GM06990 (cell line): Measurements from ENCODE around the gene ARID4B.

Source experiments
- DNase-seq: peaks from one replicate; pipeline ENCODE4 v3.0.0-alpha.2; 2011; ENCODE audit not compliant: insufficient read length; ENCODE audit errors: extremely low read depth
- H3K27me3 ChIP-seq: replicated peaks from 2 replicates; pipeline ENCODE4 v1.6.0; 2011; ENCODE audit warnings: low read length; ENCODE audit not compliant: control insufficient read depth, insufficient read depth
- H3K36me3 ChIP-seq: 2 replicates; pipeline ENCODE4 v1.5.1; 2011; ENCODE audit warnings: low read length; ENCODE audit not compliant: control insufficient read depth, insufficient read depth
- H3K4me3 ChIP-seq: replicated peaks from 2 replicates; pipeline ENCODE4 v1.5.1; 2011; ENCODE audit warnings: low read depth, mild to moderate bottlenecking, control low read depth, low read length
- TF ChIP-seq, protein P1 (sequence below): IDR thresholded peaks from 2 replicates; pipeline ENCODE4 v1.5.1; 2011; ENCODE audit warnings: low read length, control low read depth, mild to moderate bottlenecking, inconsistent platforms; ENCODE audit not compliant: insufficient read depth, poor library complexity, severe bottlenecking

ARID4B gene

DNA sequence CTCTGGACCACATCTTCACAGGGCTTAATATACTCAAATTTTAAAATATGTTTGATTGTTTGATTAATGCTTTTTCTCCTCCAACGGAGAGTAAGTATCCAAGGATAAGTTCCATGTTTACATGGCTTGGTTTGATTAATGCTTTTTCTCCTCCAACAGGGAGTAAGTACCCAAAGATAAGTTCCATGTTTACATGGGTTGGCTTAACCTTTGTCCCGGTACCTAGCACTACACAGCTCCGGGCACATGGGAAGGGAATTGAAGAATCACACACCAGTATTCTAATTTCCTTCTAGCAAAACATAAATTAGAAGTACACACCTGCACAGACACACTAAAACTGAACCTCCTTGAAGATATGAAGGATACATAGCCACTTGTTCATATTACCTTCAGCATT, 77.5 kb downstream of the ARID4B start:
- TF ChIP-seq, protein P1, sequence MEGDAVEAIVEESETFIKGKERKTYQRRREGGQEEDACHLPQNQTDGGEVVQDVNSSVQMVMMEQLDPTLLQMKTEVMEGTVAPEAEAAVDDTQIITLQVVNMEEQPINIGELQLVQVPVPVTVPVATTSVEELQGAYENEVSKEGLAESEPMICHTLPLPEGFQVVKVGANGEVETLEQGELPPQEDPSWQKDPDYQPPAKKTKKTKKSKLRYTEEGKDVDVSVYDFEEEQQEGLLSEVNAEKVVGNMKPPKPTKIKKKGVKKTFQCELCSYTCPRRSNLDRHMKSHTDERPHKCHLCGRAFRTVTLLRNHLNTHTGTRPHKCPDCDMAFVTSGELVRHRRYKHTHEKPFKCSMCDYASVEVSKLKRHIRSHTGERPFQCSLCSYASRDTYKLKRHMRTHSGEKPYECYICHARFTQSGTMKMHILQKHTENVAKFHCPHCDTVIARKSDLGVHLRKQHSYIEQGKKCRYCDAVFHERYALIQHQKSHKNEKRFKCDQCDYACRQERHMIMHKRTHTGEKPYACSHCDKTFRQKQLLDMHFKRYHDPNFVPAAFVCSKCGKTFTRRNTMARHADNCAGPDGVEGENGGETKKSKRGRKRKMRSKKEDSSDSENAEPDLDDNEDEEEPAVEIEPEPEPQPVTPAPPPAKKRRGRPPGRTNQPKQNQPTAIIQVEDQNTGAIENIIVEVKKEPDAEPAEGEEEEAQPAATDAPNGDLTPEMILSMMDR: no peak
- Histone ChIP-seq H3K4me3 (no peak overlapping the region), H3K27me3 (no peaks in the 10 kb centered on the region), H3K36me3 (no peaks in the 10 kb centered on the region; the same call in 1 of the 2 replicates)
- DNase-seq: no peak

DNA sequence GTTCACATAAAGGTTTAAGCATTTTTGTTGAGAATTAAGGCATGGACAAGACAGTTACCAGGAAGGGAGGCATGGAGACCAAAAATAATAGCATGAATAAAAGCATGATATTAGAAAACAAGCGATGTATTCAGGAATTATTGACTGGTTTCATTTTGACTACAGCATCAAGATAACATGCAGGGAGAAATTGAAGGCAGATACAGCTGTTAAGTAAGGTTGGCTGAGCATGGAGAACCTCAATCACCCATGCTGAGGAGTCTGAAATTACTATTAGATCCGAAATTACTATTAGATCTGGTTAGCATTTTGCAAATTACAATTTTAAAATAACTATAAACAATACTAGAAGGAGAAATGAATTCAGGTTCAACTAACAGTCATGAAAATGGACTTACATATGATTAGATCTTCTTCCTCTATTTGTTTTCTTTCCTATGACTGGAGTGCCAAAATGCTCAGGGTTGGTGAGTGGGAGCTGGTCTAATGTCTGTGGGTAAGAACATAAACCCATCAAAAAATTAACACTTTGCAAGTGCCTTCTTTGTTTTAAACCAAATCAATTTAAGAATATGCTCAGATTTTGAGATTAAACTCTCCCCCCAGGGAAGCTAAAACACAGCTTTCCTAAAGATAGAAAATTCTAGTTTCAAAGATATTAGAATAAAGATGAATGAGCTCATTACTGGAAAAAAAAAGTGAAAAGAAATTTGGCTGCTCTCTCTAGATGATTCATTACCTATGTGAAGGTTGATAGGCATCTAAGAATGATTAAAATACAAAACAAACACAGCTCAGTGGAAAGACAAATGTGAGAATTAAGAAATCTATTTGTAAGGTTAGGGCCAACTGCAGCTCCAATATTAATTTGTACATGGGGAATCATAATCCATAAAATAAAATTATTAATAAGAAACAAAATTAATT, 81.7 kb downstream of the ARID4B start:
- peak; percentile 29 for DNase-seq
- Histone ChIP-seq H3K27me3 (no peaks in the 10 kb centered on the region), H3K4me3 (no peak overlapping the region), H3K36me3 (no peaks in the 10 kb centered on the region; the same call in none of the 2 replicates)
- TF ChIP-seq, protein P1: no peak

DNA sequence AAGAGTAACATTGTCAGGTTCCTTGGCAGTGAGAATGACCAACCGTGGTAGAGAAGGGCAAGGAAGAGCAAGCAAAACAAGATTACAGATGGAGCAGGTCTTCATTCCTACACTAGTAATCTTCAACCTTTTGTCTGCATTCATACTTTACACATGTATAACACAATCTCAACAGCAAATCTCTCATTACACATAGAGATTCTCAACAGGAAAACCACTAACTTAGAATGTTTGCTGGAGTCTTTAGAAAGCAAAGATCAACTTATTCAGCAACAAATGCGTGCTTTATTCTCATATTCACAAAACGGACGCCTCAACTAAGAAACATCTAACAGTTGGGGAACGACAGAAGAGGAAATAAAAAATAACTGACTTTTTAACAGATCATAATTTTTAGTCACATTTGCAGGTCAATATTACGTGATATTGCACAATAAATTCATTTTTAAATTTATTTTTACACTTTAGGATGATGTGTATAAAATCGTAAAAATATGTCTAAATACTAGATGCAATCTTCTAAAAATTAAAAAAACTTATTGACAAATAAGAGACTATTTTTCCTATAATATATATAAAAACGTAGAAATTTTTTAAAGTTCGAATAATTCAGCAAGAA, 82.9 kb downstream of the ARID4B start:
- DNase-seq: no peak
- H3K27me3 ChIP-seq: no peaks in the 10 kb centered on the region
- H3K36me3 ChIP-seq: no peaks in the 10 kb centered on the region; the same call in none of the 2 replicates
- TF ChIP-seq, protein P1: no peak
- H3K4me3 ChIP-seq: no peak overlapping the region

DNA sequence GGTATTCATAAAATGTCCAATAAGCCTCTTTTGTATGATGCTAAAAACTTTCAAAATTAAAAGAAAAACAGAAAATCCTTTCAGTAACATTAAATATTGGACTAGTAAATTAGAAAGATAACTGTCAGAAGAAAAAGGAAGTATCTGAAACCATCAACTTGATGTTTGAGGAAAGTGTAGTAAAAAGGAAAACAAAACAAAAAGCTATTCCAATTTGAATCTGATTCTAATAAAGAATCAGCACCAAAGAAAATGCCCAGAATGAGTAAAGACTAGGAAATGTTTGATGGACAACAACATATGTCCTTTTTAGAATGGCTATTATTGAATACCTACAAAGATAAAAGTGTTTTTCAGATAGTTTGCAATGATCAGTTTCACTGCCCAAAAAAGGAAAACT, 87.0 kb downstream of the ARID4B start:
- Histone ChIP-seq H3K4me3 (no peak overlapping the region), H3K27me3 (no peaks in the 10 kb centered on the region), H3K36me3 (no peaks in the 10 kb centered on the region; the same call in none of the 2 replicates)
- DNase-seq: no peak
- TF ChIP-seq, protein P1: no peak

DNA sequence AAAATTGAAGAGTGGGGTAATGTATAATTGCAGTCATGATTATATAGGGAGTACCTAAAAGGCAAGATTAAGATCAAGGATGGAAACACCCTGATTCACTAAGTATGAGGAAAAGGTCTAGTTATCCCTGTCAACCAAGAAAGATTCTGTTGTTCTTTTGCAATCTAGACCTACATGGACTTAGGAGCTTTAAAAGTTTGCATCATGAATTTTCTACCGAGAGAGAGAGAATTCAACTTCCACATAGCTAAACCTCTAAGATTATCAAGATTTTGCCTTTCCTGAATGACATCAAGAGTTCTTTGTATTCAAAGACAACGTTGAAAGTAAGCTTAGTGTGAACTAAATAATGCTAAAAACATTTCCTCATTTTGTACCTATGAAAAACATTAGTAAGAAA, 88.1 kb downstream of the ARID4B start:
- peaks cover 3% of the 10 kb centered on the region for H3K36me3 ChIP-seq
- no peak overlapping the region for H3K4me3 ChIP-seq
- DNase-seq: no peak
- no peaks in the 10 kb centered on the region for H3K27me3 ChIP-seq
- TF ChIP-seq, protein P1: no peak
